ENCODE results near the gene ABCB8. TPM values are rescaled to one million over a fixed set of nuclear protein-coding genes. Genes with fewer than 3 reads are reported as not detected.

The ABCB8 gene
- total RNA-seq, 4 donors from 2014 or later = 25.5 to 39.4 (median 31.6) TPM

- TF ChIP-seq, protein P1, sequence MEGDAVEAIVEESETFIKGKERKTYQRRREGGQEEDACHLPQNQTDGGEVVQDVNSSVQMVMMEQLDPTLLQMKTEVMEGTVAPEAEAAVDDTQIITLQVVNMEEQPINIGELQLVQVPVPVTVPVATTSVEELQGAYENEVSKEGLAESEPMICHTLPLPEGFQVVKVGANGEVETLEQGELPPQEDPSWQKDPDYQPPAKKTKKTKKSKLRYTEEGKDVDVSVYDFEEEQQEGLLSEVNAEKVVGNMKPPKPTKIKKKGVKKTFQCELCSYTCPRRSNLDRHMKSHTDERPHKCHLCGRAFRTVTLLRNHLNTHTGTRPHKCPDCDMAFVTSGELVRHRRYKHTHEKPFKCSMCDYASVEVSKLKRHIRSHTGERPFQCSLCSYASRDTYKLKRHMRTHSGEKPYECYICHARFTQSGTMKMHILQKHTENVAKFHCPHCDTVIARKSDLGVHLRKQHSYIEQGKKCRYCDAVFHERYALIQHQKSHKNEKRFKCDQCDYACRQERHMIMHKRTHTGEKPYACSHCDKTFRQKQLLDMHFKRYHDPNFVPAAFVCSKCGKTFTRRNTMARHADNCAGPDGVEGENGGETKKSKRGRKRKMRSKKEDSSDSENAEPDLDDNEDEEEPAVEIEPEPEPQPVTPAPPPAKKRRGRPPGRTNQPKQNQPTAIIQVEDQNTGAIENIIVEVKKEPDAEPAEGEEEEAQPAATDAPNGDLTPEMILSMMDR (IDR thresholded peaks at IDR 0.05) = no peak
- ATAC-seq (ENCODE audit: low FRiP score) (no peak), DNase-seq (ENCODE audit: low spot score) (no peak)
These were observed 14.3 kb upstream of the ABCB8 start for GRCh38 chr7:151013733-151014497.

DNA sequence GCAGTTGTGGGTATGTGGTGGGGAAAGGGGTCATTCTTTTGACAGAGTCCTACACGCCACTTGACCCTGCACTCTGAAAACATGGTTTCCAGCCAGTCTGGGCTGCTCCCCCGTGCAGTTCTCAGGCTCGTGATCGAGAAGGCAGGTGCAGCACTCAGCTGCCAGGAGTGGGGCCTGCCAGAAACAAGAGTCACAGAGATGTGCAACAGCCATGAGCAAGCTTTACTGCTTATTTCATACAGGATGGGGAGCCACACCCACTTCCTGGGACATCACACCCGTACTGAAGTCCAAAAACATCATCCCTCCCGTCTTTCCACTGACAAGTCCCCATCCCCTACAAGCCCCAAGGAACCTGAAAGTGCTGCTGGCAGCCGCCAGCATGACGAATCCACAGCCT is 13.3 kb upstream of the ABCB8 start:
- ATAC-seq (ENCODE audit: low FRiP score) = no peak

DNA sequence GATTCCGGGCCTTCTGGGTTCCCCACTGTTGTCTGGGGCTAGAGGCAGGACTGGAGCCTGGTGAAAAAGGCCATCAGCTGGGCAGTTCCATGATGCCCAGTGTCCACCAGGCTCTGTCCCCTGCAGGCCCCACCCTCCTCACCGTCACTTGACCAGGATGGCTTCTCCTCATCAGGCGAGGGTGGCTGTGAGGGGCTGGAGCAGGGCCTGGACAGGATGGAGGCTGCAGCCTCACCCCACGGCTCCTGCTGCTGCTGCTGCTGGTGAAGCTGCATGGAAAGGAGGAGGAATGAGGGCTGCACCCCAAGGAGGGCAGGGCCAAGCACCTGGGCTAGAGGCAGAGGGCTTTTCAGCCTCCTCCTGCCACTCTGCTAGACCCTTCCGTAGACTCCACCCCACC is 12.3 kb upstream of the ABCB8 start:
- TF ChIP-seq, protein P1 (IDR thresholded peaks at IDR 0.05) = no peak
- no peak for ATAC-seq (ENCODE audit: low FRiP score)
- DNase-seq (ENCODE audit: low spot score) = no peak

More for the DNA sequence above, 13.3 kb upstream of the ABCB8 start:
- DNase-seq (ENCODE audit: low spot score) = no peak
- TF ChIP-seq, protein P1 (IDR thresholded peaks at IDR 0.05) = no peak

- ATAC-seq (ENCODE audit: low FRiP score) = no peak
- TF ChIP-seq, protein P1 (IDR thresholded peaks at IDR 0.05) = no peak
- no peak for DNase-seq (ENCODE audit: low spot score)
These were observed 11.7 kb upstream of the ABCB8 start for GRCh38 chr7:151016505-151016904.

- no peak for ATAC-seq (ENCODE audit: low FRiP score)
- TF ChIP-seq, protein P1 (IDR thresholded peaks at IDR 0.05) = no peak
- DNase-seq (ENCODE audit: low spot score) = no peak
These were observed 11.3 kb upstream of the ABCB8 start for GRCh38 chr7:151016942-151017341.

DNA sequence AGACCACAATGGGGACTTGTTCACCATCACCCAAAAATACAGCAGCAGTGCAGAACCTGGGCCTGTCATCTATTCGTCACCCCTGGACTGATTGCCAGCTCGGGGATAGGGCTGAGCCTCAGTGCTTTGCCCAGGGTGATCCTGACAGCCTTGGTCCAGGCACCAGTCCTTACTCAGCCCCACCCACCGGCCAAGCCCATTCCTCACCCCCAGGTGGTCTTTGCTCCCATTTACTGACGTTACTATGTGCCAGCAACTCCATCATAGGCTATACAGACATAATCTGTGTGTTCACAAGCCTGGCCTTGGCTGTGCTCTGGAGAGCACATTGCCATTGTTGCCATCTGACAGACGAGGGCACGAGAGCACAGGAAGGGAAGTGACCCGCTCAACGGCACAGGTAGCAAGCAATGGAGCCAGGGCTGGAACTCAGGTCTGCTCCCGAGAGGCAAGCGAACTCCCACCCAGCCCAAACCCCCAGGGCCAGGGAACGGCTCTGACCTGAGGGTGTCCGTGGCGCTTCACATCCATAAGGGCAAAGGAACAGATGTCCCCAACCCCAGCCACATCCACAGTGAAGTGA is 10.8 kb upstream of the ABCB8 start:
- DNase-seq (ENCODE audit: low spot score) = no peak
- TF ChIP-seq, protein P1 (IDR thresholded peaks at IDR 0.05) = no peak
- ATAC-seq (ENCODE audit: low FRiP score) = no peak

GRCh38 chr7:151017953-151018420 is 10.3 kb upstream of the ABCB8 start:
- ATAC-seq (ENCODE audit: low FRiP score) (peak; percentile 79), DNase-seq (ENCODE audit: low spot score) (peak; percentile 66)
- TF ChIP-seq, protein P1 (IDR thresholded peaks at IDR 0.05) = peak in 1 of 3 donors; percentile 40
